ENCODE measurements around the gene SMG1.

DNA sequence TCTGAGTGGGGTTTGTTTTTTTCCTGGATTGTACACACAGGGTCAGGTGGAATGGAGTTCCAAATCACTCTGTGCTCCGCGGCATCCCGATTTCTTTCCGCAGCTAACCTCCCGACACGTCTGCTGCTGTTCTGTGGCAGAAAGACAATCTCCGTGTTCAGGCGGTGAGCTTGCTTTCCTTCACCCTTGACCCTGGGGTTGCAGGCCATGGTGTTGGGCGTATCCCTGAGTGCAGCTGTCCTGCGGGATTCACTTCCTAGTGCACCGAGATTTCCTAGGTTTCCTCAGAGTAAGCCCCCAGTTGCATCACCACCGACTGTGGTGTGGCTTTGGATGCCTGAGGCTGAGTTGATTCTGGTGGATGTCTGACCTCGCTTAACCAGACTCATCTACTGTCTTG, 117.0 kb downstream of the SMG1 start:
- TF ChIP-seq, protein P1, sequence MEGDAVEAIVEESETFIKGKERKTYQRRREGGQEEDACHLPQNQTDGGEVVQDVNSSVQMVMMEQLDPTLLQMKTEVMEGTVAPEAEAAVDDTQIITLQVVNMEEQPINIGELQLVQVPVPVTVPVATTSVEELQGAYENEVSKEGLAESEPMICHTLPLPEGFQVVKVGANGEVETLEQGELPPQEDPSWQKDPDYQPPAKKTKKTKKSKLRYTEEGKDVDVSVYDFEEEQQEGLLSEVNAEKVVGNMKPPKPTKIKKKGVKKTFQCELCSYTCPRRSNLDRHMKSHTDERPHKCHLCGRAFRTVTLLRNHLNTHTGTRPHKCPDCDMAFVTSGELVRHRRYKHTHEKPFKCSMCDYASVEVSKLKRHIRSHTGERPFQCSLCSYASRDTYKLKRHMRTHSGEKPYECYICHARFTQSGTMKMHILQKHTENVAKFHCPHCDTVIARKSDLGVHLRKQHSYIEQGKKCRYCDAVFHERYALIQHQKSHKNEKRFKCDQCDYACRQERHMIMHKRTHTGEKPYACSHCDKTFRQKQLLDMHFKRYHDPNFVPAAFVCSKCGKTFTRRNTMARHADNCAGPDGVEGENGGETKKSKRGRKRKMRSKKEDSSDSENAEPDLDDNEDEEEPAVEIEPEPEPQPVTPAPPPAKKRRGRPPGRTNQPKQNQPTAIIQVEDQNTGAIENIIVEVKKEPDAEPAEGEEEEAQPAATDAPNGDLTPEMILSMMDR (IDR thresholded peaks at IDR 0.05) = no peak
- no peak for TF ChIP-seq POLR2A (IDR thresholded peaks at IDR 0.05)

Measured in uterus (tissue), 2 donors.